Fibroblast of the aortic adventitia (primary cell): Measurements from ENCODE around the gene SIT1. TPM values are rescaled to one million over a fixed set of nuclear protein-coding genes. Genes with fewer than 3 reads are reported as not detected.

Source experiments
- DNase-seq: peaks from one replicate; pipeline ENCODE4 v3.0.0-alpha.2; 2010; ENCODE audit warnings: low read depth
- H3K4me3 ChIP-seq: 2 replicates; pipeline ENCODE4 v1.5.1; 2011; ENCODE audit warnings: low read depth, mild to moderate bottlenecking, control low read depth, low read length, moderate library complexity
- total RNA-seq: library from RNA; depleted of rRNA; stranded (reverse); fragments of >200 nt; gene quantifications from 2 replicates; pipeline ENCODE4 v1.2.3, GENCODE V29; 2012; ENCODE audit warnings: low replicate concordance
- TF ChIP-seq, protein P1 (sequence below): IDR thresholded peaks from 2 replicates; pipeline ENCODE4 v1.5.1; 2011; ENCODE audit warnings: mild to moderate bottlenecking, low read length, control low read depth, inconsistent platforms; ENCODE audit not compliant: insufficient read depth

The SIT1 gene
- total RNA-seq, 1 donor, result 0.18 TPM

DNA sequence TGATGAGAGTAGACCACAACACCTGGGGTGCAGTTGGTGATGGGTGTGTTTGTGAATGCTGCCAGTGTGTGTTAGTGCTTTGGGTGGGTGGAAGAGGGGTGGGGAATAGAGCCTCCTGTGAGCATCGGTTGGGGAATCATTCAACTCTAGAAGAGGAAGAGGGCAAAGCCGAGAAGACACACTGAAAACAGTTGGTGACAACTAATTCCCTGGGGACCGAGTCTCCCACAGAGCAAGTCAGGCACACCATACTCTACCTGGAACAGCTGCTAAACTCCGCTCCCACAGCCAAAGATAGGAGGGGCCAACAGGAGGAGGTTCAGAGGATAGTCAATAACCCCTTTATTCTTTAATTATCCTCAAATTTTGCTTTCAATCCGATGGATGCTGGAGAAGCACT lies 15.8 kb upstream of the SIT1 start:
- TF ChIP-seq, protein P1, sequence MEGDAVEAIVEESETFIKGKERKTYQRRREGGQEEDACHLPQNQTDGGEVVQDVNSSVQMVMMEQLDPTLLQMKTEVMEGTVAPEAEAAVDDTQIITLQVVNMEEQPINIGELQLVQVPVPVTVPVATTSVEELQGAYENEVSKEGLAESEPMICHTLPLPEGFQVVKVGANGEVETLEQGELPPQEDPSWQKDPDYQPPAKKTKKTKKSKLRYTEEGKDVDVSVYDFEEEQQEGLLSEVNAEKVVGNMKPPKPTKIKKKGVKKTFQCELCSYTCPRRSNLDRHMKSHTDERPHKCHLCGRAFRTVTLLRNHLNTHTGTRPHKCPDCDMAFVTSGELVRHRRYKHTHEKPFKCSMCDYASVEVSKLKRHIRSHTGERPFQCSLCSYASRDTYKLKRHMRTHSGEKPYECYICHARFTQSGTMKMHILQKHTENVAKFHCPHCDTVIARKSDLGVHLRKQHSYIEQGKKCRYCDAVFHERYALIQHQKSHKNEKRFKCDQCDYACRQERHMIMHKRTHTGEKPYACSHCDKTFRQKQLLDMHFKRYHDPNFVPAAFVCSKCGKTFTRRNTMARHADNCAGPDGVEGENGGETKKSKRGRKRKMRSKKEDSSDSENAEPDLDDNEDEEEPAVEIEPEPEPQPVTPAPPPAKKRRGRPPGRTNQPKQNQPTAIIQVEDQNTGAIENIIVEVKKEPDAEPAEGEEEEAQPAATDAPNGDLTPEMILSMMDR, result no peak
- DNase-seq, result no peak
- H3K4me3 ChIP-seq, result no peak overlapping the region

DNA sequence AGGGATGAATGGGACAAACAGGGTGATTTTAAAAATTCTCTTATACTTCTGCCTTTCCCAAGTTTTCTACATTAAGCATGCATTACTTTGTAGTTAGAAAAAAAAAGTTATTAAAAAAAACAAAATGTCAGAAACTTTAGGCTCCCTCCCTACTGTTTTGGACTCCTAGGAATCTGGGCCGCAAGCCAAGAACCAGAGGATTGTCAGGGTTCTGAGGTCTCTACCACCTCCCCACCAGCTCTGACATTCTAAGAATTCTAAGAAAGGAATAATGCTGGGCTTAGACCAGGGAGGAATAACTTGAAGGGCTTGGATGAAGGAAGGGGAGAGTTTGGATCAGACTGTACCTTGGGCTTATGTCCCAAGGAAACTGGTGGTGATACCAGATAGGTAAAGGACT lies 15.3 kb upstream of the SIT1 start:
- H3K4me3 ChIP-seq, result no peak overlapping the region
- DNase-seq, result peak; percentile 47
- TF ChIP-seq, protein P1, result no peak

DNA sequence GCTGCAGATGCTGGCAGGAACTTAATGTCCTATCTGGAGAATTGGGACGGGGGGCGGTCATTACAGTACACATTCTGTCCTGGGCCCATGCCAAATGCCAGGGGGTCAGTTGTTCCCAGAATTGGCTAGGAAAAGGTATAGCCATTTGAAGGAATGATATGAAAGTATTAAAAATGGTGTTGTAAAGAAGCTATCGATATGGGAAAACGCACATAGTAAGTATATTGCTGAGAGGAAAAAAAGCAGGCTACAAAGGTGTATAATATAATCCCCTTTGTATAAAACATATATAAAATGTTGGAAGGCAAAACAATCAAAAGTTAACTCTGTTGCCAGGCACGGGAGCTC lies 14.7 kb upstream of the SIT1 start:
- no peak for DNase-seq
- H3K4me3 ChIP-seq, result peak overlapping the region; percentile 75
- TF ChIP-seq, protein P1, result no peak

DNA sequence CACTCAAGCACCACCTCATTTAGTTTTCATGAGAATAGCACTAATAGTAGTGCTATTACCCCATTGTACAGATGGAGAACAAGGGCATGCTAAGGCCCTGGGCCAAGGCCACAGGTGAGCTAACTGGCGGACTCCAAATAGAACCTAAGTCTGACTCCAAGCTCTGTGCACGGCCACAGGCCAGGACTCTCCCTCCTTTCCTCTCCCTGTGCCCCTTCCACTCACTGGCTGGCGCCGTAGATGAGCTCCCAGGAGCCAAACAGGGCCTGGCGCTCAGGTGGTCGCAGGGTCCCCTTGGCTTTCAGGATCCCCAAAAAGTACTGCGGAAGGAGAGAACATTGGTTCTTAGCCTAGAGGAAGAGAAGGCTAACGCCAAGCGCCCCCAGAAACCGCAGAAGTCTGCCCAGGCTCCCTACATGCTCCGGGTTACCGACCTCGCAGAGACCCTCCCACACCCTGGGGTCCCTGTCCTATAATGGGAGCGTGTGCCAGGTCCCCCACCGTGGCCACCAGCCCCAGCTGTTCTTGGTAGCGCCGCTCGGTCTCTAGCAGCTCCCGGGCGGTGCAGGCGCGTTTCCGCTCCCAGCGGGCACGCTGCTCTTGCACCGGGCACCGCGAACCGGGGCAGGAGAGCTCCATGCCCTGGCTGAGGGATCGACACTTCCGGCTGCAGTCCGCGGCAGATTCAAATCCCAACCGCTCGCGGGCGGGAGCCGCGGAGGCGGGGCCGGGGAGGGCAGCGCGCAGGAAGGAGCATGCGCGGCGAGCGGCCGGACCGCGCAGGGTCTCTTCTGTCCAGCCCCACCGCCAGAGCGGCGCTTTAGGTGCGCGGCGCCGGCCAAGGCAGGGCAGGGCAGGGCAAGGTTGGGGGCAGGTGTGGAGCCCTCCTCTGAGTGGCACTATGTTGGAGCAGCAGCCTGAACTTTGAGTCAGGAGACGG lies 14.1 kb upstream of the SIT1 start, which contains the start of gene ARHGEF39:
Gene ARHGEF39 (minus strand): TSS at position 665 of the 940 bp plus-strand sequence. CDS start 26 bp downstream, at position 639.
- H3K4me3 ChIP-seq, result peak within 1 kb of the TSS; percentile 75
- TF ChIP-seq, protein P1, result peak; percentile 12
- peak; percentile 66 for DNase-seq

DNA sequence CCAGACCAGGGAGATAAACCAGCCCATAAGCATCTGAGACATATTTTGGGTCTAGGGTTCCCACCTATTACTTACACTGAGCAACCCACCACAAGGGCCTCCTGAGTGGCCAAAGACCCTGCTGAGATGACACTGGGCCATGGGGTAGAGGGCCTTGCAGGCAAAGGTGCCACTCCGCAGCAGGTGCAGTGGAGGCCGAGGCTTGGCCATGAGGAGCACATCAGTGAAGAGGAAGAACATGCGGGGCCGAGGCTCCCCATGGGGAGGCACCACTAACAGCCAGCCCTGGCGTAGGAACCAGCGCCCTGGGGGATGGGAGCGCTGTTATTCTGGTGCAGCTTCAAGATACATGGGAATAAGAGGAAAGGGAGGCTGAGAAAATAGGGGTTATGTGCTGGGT lies 11.7 kb upstream of the SIT1 start:
- TF ChIP-seq, protein P1, result no peak
- DNase-seq, result no peak

DNA sequence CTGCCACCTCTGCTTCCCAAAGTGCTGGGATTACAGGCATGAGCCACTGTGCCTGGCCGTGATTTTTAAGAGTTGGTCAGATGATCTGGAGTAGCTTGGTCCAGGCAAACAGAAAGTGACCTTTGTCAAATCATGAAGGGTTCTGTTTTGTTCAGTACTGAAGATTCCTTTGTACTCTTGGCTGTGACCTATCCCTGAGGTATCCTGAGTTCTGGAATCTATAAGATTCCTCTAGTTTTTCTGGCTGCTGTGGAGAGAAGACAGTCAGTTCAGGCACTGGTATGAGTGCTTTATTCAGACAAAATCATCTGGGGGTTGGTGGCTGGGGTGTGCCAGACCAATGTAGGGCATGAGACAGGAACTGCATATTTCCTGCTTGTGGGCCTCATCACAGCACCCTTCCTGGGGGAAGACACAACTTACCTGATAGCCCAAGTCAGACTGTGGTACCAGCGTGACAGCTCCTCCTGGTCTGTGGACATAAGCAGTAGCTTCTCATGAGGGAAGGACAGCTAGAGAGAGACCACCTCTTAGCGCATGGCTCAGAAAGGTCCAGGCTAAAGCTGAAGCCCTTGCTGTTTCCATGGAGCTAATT lies 11.1 kb upstream of the SIT1 start:
- DNase-seq, result no peak
- no peak overlapping the region for H3K4me3 ChIP-seq
- TF ChIP-seq, protein P1, result no peak

More for the DNA sequence above, 11.7 kb upstream of the SIT1 start:
- H3K4me3 ChIP-seq, result no peak overlapping the region
